H4 (cell line): ENCODE measurements around the gene USP13. TPM values are rescaled to one million over a fixed set of nuclear protein-coding genes. Genes with fewer than 3 reads are reported as not detected.
"Not testable (repeated sequence)": the region's sequence is repeated elsewhere in the genome, so short reads cannot be mapped to it uniquely, and the experiment has no call there.

ENCODE experiments used
- DNase-seq: peaks from one replicate; pipeline ENCODE4 v3.0.0-alpha.2; 2015; ENCODE audit warnings: low spot score
- total RNA-seq: library from RNA; depleted of rRNA; stranded (reverse); fragments of >200 nt; shearing (Covaris generic); gene quantifications from 2 replicates; pipeline ENCODE4 v1.2.3, GENCODE V29; 2014

USP13 gene
- total RNA-seq, 1 experiment from 2014 or later = 10.3 TPM

DNA sequence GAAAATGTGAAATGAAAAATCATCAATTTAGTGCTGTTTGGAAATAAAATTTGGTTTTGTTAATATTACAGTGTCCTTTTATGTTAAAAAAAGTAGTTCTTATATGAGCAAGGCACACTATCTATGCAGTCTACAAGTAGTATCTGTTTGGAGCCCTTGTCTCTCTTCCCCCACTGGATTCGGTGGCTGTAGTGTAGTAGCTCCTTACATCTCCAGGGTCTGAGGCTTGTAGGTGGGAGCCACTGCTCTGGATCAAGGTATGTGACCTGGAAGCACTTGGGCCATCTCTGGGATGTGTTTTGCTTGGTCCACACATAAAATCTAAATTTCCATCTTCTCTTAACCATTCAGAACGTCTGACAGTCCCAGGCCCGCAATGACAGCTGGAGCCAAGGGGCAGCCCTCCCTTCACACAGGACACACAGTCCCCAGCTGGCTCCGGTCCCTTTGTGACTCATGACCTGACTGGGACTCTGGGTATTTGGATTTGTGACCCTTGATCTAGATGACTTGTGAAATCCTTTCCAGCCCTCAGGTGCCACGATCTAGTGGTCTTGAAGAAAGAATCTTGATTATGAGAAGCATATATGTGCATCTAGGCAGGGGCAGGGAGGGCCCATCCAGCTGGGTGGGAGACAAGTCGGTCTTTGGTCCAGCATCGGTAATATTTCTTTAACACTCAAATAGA is 80.0 kb downstream of the USP13 start:
- no peak for DNase-seq

DNA sequence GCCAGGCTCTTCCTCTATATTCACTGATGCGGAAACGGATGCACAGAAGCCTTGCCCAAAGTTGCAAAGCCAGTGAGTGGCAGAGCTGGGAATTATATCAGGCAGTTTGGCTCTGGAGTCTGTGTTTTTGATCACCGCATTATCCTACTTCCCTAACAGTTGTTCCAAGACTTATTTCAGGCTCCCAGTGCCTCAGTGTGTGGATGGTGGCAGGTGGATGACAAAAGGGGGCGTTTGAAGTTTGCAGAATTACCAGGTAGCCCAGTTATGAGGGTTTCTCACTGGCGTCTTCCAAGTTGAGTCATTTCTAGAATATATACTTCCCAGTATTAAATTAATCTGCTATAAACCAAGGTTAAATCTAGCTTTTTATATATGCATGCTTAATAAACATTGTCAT is 81.0 kb downstream of the USP13 start:
- no peak for DNase-seq

DNA sequence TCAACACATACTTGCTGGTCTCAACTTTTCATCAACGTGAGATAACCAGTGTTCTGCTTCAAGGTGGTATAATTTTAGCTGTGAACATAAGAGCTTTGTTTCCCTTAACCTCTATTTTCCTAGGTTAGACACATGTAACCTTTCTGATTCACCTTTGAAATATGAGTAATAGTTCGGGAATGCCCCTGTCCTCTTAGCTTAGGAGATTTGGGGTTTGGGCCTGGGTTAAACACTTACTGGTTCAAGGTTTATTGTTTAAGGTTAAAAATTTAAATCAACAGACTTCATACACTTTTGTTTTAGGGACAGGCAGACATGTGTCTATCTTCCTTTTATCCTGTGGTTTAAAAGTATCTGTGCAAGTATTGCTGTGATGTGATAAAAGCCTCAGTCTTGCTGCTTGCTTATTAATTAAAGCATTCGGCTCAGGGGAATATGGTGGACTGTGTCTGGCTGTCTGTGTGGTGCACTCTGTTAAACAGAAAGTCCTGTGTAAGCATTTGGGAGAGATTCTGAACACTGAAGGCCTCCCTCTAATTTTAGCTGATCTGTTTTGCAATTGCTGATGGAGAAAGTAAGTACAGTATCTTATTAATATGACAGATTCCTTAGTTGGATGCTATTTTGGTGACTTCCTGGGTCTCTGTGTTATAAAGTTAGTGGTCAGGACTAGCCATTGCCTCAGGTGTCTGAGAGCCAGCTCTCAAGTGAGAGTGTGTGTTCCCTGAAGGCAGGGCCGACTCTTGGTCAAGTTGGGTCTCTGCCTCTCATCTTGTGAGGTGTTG is 81.8 kb downstream of the USP13 start:
- no peak for DNase-seq

DNA sequence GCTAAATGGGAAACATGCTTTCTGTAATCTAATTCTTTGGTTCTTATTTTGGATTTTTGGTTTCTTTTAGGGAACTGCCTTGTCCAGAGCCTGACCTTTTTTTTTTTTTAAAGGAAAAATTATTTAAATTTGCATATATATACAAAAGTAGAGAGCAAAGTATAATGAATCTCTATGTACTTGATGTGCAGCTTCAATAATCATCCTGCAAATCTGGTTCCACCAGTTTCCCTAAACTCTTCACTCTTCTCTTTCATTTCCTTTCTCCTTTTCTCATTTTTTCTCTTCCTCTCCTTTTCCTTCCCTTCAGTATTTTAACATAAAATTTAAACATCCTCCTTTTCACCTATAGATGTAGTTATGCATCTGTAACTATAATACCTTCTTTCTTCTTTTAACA is 82.5 kb downstream of the USP13 start:
- DNase-seq = no peak

DNA sequence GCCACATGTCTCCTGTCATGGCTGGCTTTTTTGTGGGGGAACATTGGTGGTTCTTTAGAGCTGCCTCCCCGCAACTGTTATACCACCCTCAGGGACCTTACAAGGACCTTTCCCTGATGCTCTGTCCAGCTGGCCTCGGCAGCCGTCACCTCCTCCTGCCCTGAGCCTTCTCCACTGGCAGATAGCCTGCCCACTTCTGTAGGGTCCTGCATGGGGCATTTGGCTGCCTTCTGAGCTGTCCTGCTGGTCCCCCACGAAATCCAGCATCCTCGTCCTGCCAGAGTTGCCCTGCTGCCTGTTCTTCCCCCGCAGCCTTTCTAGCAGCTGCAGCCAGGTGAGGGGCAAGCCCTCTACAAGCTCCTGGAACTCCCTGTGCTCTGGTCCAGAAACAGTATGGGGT is 86.2 kb downstream of the USP13 start:
- no peak for DNase-seq

DNA sequence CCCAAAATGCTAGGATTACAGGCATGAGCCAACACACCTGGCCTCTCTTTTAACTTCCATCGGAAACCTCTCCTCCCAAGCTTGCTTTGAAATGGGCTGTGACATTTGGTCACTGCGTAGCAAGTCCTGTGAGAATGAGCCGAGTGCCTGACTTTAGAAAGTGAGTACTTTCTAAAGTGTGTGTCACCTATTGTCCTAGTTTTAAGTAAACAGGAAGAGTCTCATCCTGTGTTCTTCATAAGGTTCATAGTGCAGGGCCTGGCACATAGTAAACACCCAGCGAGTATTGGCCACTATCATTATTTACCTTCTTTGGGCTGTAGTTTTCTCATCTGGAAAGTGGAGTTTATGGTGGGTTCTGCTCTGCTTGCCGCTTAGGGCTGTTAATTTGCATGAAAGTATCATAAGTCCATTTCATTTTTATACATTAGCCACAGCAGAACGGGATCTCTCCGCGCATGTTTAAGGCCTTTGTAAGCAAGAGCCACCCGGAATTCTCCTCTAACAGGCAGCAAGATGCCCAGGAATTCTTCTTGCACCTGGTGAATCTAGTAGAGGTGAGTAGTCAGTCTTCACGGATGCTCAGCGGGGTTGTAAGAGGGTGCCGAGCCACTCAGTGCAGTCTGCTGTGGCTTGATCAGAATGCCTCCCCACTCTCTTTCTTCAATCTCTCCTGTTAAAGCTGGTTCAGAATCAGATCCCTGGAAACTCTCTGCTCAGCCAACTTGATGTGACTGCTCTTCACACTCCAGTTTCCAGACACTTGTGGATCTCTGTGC is 87.2 kb downstream of the USP13 start:
- no peak for DNase-seq

DNA sequence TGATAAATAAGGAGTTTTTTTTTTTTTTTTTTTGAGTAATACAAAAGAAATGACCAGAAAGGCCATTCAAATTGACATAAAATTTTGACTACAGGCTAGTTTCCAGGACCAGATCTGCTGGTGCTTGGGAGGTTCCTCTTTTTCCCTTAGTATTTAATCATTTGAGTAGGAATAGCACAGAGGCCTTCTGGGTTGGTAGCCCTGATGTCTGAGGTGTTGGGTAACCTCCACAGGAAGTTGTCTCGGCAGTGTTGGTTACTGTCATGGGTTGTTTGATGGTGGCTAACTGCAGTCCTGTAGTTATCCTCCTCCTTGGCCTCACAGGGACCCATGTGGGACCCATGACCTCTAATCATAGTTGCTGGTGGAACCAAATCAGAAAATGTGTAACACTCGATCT is 91.1 kb downstream of the USP13 start:
- DNase-seq = no peak

DNA sequence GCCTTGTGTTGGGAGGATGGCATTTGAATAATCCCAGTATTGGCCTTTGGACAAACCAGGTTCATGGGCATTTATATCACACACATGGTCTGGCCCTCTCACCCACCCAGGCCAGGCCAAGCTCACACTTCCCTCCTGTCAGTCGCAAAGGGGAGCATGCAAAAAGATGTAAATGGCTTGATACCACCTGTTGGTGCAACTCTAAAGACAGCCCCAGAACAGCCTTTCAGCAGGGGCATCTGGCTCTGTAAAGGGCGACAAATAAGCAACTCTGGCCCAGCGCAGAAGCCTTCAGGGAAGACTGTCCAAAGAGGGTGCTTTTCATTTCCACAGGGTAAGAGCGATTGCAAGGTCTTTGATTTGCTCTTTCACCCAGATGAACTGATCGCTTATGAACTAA is 91.8 kb downstream of the USP13 start:
- no peak for DNase-seq

DNA sequence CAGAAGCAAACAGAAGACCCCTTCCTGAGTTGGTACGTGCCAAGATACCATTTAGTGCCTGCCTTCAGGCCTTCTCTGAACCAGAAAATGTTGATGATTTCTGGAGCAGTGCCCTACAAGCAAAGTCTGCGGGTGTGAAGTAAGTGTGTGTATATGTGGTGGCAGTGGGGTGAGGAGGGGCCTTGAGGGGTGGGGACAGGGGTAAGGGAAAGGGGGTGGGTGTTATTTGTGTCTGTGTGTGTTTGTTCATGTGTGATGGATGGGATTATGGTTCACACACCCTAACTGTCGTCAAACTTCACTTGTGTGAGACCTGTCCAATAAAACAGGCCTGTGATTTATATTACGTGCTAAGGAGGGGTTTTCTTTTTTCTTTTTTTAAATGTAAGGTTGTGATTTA is 92.2 kb downstream of the USP13 start:
- DNase-seq = no peak

DNA sequence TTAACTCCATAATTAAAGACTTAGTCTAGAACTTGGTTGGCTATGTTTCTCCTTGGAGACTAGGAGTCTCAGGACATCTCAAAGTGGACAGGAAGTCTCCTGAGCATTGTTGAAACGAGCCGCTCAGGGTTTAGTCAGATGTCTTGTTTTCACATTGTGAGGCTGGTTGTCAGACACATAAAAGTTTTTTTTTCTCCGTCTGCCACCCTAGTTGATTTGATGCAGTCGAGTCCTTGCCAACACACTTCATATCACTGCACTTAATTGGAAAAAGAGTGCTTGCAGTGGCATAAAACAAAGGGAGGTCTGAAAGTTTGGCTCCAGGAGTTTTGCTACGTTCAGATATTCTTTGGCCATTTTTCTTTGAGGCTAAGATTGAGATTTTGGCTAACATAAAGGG is 92.9 kb downstream of the USP13 start:
- DNase-seq = no peak

DNA sequence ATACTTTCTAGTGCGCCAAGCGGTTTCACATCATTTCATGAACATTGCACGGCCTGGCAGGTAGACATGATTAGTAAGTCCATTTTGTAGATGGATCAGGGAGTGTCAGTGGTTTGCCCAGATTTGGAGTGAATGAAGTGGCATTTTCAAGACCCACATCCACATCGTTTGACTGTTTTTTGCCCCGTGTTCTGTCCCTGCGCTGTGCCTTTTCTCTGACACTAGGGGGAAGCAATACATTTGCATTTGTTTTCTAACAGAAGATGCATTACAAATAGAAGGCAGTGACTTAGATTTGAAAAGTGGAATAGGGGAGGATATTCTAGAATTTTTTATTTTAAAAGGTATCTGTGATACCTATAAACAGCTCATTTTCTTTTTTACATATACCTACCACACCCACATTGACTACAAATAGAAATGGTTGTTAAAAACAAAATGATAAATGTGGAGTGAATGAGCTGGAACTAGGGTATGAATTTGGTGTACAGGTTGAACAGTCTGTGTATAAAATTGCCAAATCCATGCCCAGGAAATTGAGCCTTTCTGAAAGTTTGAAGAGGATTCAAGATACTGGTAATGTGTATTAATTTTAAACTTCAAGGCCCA is 98.0 kb downstream of the USP13 start:
- peak; percentile 20 for DNase-seq

DNA sequence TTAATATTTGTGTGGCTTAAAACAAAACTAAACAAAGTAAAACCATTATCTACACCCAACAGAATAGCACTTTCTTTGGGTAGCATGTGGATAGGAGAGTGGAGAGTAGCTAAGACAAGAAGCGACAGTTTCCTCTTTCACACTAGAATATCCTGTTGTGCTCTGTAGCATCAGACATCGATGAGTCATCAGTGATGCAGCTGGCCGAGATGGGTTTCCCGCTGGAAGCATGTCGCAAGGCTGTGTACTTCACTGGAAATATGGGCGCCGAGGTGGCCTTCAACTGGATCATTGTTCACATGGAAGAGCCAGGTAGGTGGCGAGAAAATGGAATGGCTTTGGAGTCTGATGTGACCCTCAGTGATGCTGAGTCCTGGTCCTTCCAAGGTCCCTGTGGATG is 108.1 kb downstream of the USP13 start:
- DNase-seq = peak; percentile 61

DNA sequence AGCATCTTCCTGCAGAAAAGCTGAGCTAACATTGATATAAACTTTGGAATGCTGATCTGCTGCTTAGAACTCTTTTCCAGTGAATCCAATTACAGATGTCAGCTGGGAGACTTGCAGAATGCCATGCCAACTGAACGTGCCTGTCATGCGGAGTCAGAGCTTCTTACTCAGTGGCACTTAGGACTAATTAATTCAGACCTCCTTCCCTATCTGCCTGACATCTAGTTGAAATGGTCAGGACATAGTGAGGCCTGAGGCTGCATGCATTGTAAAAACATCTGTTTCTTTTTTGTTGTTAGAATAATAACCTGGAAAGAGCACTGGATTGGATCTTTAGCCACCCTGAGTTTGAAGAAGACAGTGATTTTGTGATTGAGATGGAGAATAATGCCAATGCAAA is 112.6 kb downstream of the USP13 start:
- DNase-seq = no peak

DNA sequence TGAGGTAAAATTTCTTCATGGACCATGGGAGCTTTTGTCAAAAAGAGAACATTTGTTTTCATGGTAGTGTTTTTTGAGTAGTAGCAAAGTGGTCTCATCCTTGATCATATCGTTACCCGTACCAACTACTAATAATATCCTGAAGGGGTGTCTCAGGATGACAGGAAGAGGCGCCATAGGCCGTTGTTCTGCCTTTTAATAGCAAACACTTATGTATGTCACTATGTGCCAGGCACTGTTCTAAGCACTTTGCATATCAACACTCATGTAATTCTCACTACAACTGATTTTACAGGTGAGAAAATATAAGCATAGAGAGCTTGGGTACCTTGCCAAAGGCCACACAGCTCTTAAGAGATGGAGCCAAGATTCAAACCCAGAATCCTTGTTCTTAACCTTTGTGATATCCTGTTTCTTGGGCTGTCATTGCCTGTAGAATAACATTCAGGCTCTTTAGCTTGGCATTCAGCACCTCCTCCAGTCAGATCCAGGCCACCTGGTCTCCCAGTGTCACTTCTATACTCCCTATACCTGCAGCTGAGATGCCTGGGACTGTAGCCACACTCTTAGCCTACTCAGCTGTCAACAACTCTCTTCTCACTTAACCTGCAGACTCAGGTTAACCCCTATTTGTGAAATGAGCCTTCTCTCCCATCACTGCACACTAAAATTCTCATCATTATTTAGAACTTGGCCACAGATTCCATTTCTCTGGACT is 113.7 kb downstream of the USP13 start:
- no peak for DNase-seq

DNA sequence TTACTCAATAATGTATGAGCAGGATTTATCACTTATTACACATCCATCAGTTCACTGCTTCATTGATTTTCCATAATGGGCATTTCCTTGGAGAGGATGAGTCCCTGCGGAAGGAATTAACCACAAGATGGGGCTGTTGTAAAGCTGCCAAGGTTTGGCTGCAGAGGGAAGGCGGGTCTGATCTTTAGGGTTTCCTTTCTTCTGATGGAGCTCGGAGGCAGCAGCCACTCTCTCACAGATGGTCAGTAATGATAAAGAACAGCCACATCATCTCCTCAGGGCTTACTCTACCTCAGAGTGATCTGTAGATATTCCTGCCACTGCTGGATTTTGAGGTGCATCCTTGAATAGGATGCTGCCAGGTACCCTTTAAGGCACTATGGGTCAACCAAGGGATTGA is 115.2 kb downstream of the USP13 start:
- DNase-seq = peak; percentile 34

DNA sequence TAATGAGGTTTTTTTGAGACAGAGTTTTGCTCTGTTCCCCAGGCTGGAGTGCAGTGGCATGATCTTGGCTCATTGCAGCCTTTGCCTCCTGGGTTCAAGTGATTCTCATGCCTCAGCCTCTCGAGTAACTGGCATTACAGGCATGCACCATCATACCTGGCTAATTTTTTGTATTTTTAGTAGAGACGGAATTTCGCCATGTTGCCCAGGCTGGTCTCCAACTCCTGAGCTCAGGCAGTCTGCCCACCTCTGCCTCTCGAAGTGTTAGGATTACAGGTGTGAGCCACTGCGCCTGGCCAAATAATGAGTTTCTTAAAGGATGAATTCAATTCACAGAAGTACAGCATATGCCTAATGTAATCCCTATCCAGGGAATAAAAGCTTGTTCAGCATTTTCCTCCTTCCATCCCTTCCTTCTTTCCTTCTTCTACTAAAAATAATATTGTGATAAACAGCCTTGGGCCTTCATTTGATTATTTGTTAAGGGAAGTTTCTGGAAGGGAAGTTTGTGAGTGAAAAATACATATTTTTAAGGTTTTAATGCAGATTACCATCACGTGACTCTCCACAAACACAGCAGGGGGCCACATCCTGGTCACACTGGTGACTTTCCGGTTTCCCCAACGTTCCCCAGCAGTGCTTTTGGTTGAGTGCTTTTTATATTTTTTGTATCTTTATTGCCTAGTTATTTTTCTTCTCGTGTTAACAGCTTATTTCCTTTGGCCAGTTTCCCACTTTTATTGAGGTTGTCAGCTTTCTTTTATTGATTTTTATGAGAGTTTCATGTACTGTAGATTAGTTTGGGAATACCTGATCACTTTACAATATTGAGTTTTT is 116.8 kb downstream of the USP13 start:
- DNase-seq = no peak

DNA sequence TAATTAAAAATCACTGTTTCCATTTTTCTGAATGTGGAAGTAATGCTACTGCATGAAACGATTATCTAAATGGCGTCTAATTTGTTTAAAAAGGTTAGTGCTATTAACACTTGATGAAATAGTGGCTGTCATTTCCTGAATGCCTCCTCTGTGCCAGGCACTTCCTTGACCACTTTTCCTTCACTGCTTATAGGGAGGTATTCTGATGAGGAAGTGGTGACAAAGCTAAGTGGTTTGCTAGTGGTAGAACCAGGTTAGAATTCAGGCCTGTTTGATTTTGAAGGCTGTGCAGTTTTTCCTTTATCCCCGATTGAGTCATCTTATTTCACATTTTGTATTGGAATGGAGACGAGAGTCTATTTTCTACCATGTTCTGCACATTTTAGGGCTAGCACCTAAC is 119.0 kb downstream of the USP13 start:
- no peak for DNase-seq

DNA sequence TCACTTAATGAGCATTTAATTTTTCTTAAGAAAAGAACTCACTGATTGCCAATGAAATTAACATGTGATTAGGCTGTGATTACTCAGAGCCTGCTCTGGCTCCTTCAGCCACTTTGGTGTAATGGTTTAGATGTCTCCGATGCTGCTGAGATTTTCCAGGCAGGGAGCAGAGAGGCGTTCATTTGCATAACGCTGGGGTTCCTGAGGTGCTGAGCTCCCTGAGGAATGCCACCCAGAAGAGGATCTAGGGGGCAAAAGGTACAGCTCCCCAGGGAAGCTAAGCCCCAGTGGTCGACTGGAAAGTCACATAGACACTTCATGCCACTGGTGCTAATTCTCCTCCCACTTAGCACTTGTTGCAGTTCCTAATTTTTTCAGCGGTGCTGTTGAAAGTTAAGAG is 119.5 kb downstream of the USP13 start:
- no peak for DNase-seq

DNA sequence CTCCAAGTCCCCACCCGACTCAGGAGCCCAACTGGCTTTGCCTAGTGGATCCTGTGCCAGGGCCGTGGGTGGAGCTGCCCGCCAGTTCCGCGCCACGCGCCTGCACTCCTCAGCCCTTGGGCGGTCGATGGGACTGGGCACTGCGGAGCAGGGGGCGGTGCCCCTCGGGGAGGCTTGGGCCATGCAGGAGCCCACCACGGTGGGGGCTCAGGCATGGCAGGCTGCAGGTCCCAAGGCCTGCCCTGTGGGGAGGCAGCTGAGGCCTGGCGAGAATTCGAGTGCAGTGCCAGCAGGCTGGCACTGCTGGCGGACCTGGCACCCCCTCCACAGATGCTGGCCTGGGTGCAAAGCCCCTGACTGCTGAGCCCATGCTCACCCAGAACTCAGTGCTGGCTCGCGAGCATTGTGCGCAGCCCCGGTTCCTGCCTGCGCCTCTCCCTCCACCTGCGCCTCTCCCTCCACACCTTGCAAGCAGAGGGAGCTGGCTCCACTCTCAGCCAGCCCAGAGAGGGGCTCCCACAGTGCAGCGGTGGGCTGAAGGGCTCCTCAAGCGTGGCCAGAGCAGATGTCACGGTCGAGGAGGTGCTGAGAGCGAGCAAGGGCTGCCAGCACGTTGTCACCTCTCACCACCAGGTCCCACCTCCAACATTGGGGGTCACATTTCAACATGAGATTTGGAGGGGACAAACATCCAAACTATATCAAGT is 122.7 kb downstream of the USP13 start:
- DNase-seq = no peak

DNA sequence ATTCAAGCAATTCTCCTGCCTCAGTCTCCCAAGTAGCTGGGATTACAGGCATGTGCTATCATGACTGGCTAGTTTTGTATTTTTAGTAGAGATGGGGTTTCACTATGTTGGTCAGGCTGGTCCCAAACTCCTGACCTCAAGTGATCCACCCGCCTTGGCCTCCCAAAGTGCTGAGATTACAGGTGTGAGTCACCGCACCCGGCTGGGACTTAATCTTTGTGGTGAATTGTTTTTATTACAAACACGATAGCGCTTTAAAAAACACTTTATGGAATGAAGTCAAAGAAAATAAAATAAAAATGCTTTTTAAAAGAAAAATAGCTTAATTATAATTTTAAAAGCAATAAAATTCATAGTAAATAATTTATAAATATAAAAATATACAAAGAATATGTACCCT is 130.0 kb downstream of the USP13 start:
- DNase-seq = not testable (repeated sequence)
